CD8-positive, alpha-beta memory T cell (primary cell): Measurements from ENCODE around the gene C19orf25. TPM values are rescaled to one million over a fixed set of nuclear protein-coding genes. Genes with fewer than 3 reads are reported as not detected.
"Not testable (repeated sequence)": the region's sequence is repeated elsewhere in the genome, so short reads cannot be mapped to it uniquely, and the experiment has no call there.

Experiments
- CTCF ChIA-PET: fragments of 350-600 bp; sonication (Branson Sonifier 250); formaldehyde crosslinking; loops from one replicate; lab custom pipeline; 2021; ENCODE audit warnings: antibody characterized with exemption; lab: Charles Lee
- POLR2A ChIA-PET: fragments of 350-600 bp; sonication (Branson Sonifier 250); formaldehyde crosslinking; loops from one replicate; lab custom pipeline; 2021; ENCODE audit warnings: antibody characterized with exemption; lab: Charles Lee
- DNase-seq, 5 donors: peaks; one replicate each; pipeline versions ENCODE4 v3.0.0 to v3.0.0-alpha.2; 2020 to 2022; ENCODE audit warnings: mixed read lengths in 1 of 5
- H3K27ac ChIP-seq: one replicate; pipeline ENCODE4 v1.7.0; 2013; ENCODE audit warnings: low read depth, mild to moderate bottlenecking, low read length, moderate library complexity
- H3K27me3 ChIP-seq: 2 replicates; pipeline ENCODE4 v1.7.0; 2013; ENCODE audit warnings: low read length, mild to moderate bottlenecking; ENCODE audit not compliant: insufficient read depth, poor library complexity, severe bottlenecking
- H3K36me3 ChIP-seq: 2 replicates; pipeline ENCODE4 v1.7.0; 2013; ENCODE audit warnings: mild to moderate bottlenecking, low read length, moderate library complexity; ENCODE audit not compliant: insufficient read depth
- H3K4me1 ChIP-seq: 2 replicates; pipeline ENCODE4 v1.7.0; 2013; ENCODE audit warnings: mild to moderate bottlenecking, low read length, moderate library complexity; ENCODE audit not compliant: insufficient read depth
- H3K4me3 ChIP-seq: 2 replicates; pipeline ENCODE4 v1.7.0; 2013; ENCODE audit warnings: mild to moderate bottlenecking, low read length
- H3K9me3 ChIP-seq: 2 replicates; pipeline ENCODE4 v1.7.0; 2013; ENCODE audit warnings: mild to moderate bottlenecking, low read length
- H3K27ac Mint-ChIP-seq, 8 donors: one replicate each; pipeline ENCODE4 v1.8.0; 2020 to 2021; ENCODE audit warnings: mixed read lengths in 8 of 8, mild to moderate bottlenecking in 6 of 8, inconsistent platforms in 3 of 8, moderate library complexity in 3 of 8
- H3K27me3 Mint-ChIP-seq, 2 donors: one replicate each; pipeline ENCODE4 v1.8.0; 2020 to 2021; ENCODE audit warnings: mixed read lengths in 2 of 2, mild to moderate bottlenecking in 1 of 2, moderate library complexity in 1 of 2
- H3K36me3 Mint-ChIP-seq, 3 donors: one replicate each; pipeline ENCODE4 v1.8.0; 2020 to 2021; ENCODE audit warnings: mixed read lengths in 3 of 3, inconsistent platforms in 1 of 3, mild to moderate bottlenecking in 1 of 3
- H3K4me1 Mint-ChIP-seq, 3 donors: one replicate each; pipeline ENCODE4 v1.8.0; 2020 to 2021; ENCODE audit warnings: mixed read lengths in 3 of 3, inconsistent platforms in 1 of 3, mild to moderate bottlenecking in 1 of 3
- H3K4me3 Mint-ChIP-seq, 7 donors: one replicate each; pipeline ENCODE4 v1.8.0; 2020 to 2021; ENCODE audit warnings: mixed read lengths in 7 of 7, mild to moderate bottlenecking in 6 of 7, moderate library complexity in 4 of 7, inconsistent platforms in 2 of 7
- H3K9me3 Mint-ChIP-seq, 5 donors: one replicate each; pipeline ENCODE4 v1.8.0; 2020 to 2022; ENCODE audit warnings: mixed read lengths in 5 of 5, mild to moderate bottlenecking in 3 of 5, moderate library complexity in 2 of 5, inconsistent platforms in 1 of 5
- polyA plus RNA-seq: library from polyadenylated mRNA; unstranded; fragments of 300-500 nt; fragmentation: Illumina TruSeq; gene quantifications from one replicate; pipeline ENCODE4 v1.2.3, GENCODE V29; 2021
- total RNA-seq, 2 experiments: library from RNA; stranded (reverse); gene quantifications; one replicate each; pipeline ENCODE4 v1.2.3, GENCODE V29; 2021

C19orf25 gene
- total and polyA plus RNA-seq, 3 experiments from 2014 or later: 36.9 to 56.7 (median 41.4) TPM

DNA sequence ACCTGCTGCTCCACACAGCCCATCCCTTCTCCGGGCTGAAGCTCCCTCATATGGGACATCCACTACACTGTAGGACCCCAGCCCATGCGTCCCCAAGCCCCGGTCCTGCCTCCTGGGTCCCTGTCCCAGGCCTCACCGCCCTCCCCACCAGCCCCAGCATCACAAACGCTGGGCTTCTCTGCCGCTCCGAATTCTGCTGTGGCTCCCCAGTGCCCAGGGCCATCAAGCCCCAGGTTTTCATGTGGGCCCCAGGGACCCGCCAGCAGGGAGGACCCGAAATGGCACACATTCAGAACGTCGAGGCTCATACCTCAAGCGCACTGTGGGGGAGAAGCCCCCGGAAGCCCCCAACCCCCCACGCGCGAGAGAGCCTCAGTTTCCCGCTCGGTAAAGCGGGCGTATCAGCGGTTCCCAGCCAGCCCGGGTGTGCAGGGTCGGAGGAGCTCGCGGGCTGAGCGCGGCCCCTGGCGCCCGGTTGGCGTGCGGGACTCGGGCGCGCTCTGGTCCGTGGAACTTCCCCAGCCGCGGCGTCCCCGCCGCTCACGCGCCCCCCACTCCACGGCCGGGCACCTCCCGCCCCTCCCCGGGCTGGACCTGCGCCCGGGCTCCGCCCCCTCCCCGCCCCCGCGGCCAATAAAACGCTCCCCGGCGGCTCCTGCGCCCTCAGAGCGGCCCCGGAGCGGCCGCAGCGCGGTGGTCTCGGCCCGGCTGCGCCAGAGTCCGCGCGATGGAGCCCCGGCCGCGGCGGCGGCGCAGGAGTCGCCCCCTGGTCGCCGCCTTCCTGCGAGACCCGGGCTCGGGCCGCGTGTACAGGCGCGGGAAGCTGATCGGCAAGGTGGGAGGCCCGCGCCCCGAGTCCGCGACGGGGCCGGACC lies 44.6 kb upstream of the C19orf25 start, which contains the start of gene PLK5:
Gene PLK5 (plus strand): TSS at position 666 of the 875 bp plus-strand sequence. CDS start 2,920 bp downstream, outside the sequence.
- H3K4me3 ChIP-seq: no peak within 1 kb of the TSS
- H3K4me3 Mint-ChIP-seq: peak within 1 kb of the TSS in 5 of 7 donors; percentile 1 to 63 (median 40)
- CTCF ChIA-PET: no interaction called here
- H3K27ac ChIP-seq: no peak within 1 kb of the TSS
- H3K36me3 Mint-ChIP-seq: no peaks in the 10 kb centered on the region
- peaks cover 35 to 39% of the 10 kb centered on the region in 2 donors for H3K27me3 Mint-ChIP-seq
- H3K27me3 ChIP-seq: peaks cover 8% of the 10 kb centered on the region
- H3K4me1 Mint-ChIP-seq: peaks cover 6 to 9% (median 6%) of the 10 kb centered on the region in 3 donors
- no peak for DNase-seq
- peaks cover 0 to 4% (median 0%) of the 10 kb centered on the region in 5 donors for H3K9me3 Mint-ChIP-seq
- no peaks in the 10 kb centered on the region for H3K9me3 ChIP-seq
- H3K4me1 ChIP-seq: no peaks in the 10 kb centered on the region
- no peaks in the 10 kb centered on the region for H3K36me3 ChIP-seq
- POLR2A ChIA-PET: no interaction called here
- H3K27ac Mint-ChIP-seq: peak within 1 kb of the TSS in 1 of 8 donors; percentile 10

GRCh38 chr19:1522838-1523237 lies 43.8 kb upstream of the C19orf25 start:
- no peak overlapping the region for H3K4me3 Mint-ChIP-seq
- H3K27me3 ChIP-seq: peaks cover 8% of the 10 kb centered on the region
- peaks cover 35 to 39% of the 10 kb centered on the region in 2 donors for H3K27me3 Mint-ChIP-seq
- no peaks in the 10 kb centered on the region for H3K4me1 ChIP-seq
- H3K27ac Mint-ChIP-seq: no peak overlapping the region
- no peaks in the 10 kb centered on the region for H3K36me3 Mint-ChIP-seq
- no peak for DNase-seq
- H3K9me3 ChIP-seq: no peaks in the 10 kb centered on the region
- peaks cover 0 to 4% (median 0%) of the 10 kb centered on the region in 5 donors for H3K9me3 Mint-ChIP-seq
- ChIA-PET CTCF (no interaction called here), POLR2A (no interaction called here)
- no peaks in the 10 kb centered on the region for H3K36me3 ChIP-seq
- no peak overlapping the region for H3K4me3 ChIP-seq
- H3K27ac ChIP-seq: no peak overlapping the region
- H3K4me1 Mint-ChIP-seq: peaks cover 6 to 9% (median 6%) of the 10 kb centered on the region in 3 donors

DNA sequence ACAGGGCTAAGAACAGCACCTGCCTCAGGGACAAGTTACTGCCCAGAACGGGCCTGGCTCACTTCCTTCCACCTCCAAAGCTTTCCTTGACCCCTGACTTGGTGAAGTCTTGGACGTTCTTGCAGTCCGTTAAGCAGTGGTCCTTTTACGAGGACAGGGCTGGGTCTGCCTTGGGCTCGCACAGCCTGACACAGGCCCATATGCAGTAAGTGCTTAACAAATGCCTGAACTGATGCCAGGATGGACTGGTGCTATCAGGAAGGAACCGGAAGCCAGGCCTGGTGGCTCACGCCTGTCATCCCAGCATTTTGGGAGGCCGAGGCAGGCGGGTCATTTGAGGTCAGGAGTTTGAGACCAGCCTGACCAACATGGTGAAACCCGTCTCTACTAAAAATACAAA lies 43.0 kb upstream of the C19orf25 start:
- H3K4me3 Mint-ChIP-seq: no peak overlapping the region
- CTCF ChIA-PET: no interaction called here

DNA sequence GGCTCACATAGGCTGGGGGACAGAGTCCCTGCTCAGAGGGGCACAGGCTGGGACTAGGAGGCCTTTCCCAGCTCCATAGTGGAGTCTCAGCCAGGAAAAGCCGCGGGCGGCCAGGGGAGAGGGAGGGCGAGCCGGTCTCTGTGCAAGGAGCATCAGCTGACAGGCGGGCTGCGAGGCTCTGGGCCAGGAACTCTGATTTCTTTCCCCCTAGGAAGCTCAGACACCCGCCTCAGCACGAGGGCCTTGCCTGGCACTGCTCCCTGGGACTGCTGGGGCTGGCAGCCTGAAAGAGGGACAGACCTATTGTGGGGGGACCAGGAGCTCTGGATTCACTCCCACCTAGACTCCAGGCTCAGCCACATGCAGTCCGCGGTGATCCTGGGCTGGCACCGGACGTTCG lies 42.6 kb upstream of the C19orf25 start:
- Mint-ChIP-seq H3K27me3 (peaks cover 25 to 28% of the 10 kb centered on the region in 2 donors), H3K36me3 (no peaks in the 10 kb centered on the region), H3K4me3 (no peak overlapping the region), H3K27ac (no peak overlapping the region), H3K4me1 (peaks cover 6 to 9% (median 6%) of the 10 kb centered on the region in 3 donors), H3K9me3 (peaks cover 0 to 4% (median 0%) of the 10 kb centered on the region in 5 donors)
- CTCF ChIA-PET: no interaction called here
- no peak for DNase-seq
- no peaks in the 10 kb centered on the region for H3K4me1 ChIP-seq
- peaks cover 8% of the 10 kb centered on the region for H3K27me3 ChIP-seq
- POLR2A ChIA-PET: no interaction called here
- H3K9me3 ChIP-seq: no peaks in the 10 kb centered on the region
- H3K4me3 ChIP-seq: no peak overlapping the region
- H3K27ac ChIP-seq: no peak overlapping the region
- no peaks in the 10 kb centered on the region for H3K36me3 ChIP-seq

More for the DNA sequence above, 43.0 kb upstream of the C19orf25 start:
- Mint-ChIP-seq H3K36me3 (no peaks in the 10 kb centered on the region), H3K27ac (no peak overlapping the region), H3K9me3 (peaks cover 0 to 4% (median 0%) of the 10 kb centered on the region in 5 donors), H3K4me1 (peaks cover 6 to 9% (median 6%) of the 10 kb centered on the region in 3 donors), H3K27me3 (peaks cover 28 to 32% of the 10 kb centered on the region in 2 donors)
- POLR2A ChIA-PET: no interaction called here
- H3K4me1 ChIP-seq: no peaks in the 10 kb centered on the region
- no peaks in the 10 kb centered on the region for H3K36me3 ChIP-seq
- DNase-seq: no peak
- peaks cover 8% of the 10 kb centered on the region for H3K27me3 ChIP-seq
- H3K27ac ChIP-seq: no peak overlapping the region
- H3K9me3 ChIP-seq: no peaks in the 10 kb centered on the region
- no peak overlapping the region for H3K4me3 ChIP-seq

DNA sequence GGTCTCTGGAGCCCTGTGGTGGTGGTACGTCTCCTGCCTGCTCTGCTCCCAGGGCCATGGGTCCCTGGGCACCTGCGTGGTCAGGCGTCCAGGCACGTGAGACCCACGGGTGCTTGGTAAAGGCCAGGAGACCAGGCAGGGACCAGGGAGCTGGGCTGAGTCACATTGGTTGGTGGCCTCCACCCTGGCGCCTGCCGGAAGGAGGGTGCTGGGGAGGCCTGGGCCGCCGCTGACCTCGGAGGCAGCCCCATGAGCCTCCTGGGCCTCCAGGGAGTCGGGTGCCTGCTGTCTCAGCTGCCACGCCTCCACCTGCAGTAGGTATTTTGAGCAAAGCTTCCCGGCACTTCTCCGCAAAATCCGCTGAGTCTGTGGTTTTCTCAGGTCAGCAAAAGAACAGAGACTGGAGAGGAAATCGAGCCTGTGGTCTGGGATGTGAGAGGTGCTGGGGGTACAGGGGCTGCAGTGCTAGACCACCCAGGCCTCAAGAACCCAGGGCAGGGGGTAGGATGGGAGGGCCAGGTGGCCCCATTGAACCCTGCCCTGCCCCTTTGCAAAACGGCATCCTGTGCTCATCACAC lies 41.3 kb upstream of the C19orf25 start:
- Mint-ChIP-seq H3K36me3 (no peaks in the 10 kb centered on the region), H3K4me3 (no peak overlapping the region), H3K27me3 (peaks cover 17 to 21% of the 10 kb centered on the region in 2 donors), H3K4me1 (peaks cover 6 to 9% (median 6%) of the 10 kb centered on the region in 3 donors), H3K9me3 (peaks cover 0 to 2% (median 0%) of the 10 kb centered on the region in 5 donors), H3K27ac (no peak overlapping the region)
- Histone ChIP-seq H3K36me3 (no peaks in the 10 kb centered on the region), H3K4me1 (no peaks in the 10 kb centered on the region), H3K27ac (no peak overlapping the region), H3K27me3 (peaks cover 8% of the 10 kb centered on the region), H3K4me3 (no peak overlapping the region), H3K9me3 (no peaks in the 10 kb centered on the region)
- CTCF ChIA-PET: no interaction called here
- DNase-seq: no peak
- POLR2A ChIA-PET: no interaction called here

GRCh38 chr19:1519802-1520201 lies 40.8 kb upstream of the C19orf25 start:
- H3K36me3 Mint-ChIP-seq, H3K4me1 ChIP-seq, DNase-seq, H3K27me3 ChIP-seq, H3K4me3 ChIP-seq, H3K9me3 Mint-ChIP-seq, POLR2A ChIA-PET, CTCF ChIA-PET, H3K36me3 ChIP-seq, H3K27ac ChIP-seq, H3K4me1 Mint-ChIP-seq, H3K9me3 ChIP-seq, H3K27ac Mint-ChIP-seq, H3K4me3 Mint-ChIP-seq: not testable (repeated sequence)
- H3K27me3 Mint-ChIP-seq: peaks cover 15 to 21% of the 10 kb centered on the region in 2 donors

GRCh38 chr19:1518471-1518870 lies 39.5 kb upstream of the C19orf25 start:
- H3K27me3 Mint-ChIP-seq: peaks cover 14 to 16% of the 10 kb centered on the region in 2 donors
- H3K36me3 Mint-ChIP-seq: no peaks in the 10 kb centered on the region
- H3K27me3 ChIP-seq: no peaks in the 10 kb centered on the region
- H3K27ac Mint-ChIP-seq: no peak overlapping the region
- DNase-seq: no peak
- no peaks in the 10 kb centered on the region for H3K36me3 ChIP-seq
- no peaks in the 10 kb centered on the region for H3K4me1 ChIP-seq
- no peaks in the 10 kb centered on the region for H3K4me1 Mint-ChIP-seq
- no peak overlapping the region for H3K27ac ChIP-seq
- ChIA-PET CTCF (interaction anchor here (1.6 kb wide), 1 partner anchor 154 kb away, joined by 4 read pairs; no protein-coding TSS in a partner anchor), POLR2A (no interaction called here)
- H3K9me3 ChIP-seq: no peaks in the 10 kb centered on the region
- no peak overlapping the region for H3K4me3 ChIP-seq
- H3K4me3 Mint-ChIP-seq: no peak overlapping the region
- no peaks in the 10 kb centered on the region for H3K9me3 Mint-ChIP-seq

GRCh38 chr19:1516395-1516753 lies 37.4 kb upstream of the C19orf25 start:
- Histone ChIP-seq H3K4me3 (no peak overlapping the region), H3K4me1 (peaks cover 9% of the 10 kb centered on the region), H3K27me3 (no peaks in the 10 kb centered on the region), H3K27ac (no peak overlapping the region), H3K9me3 (no peaks in the 10 kb centered on the region), H3K36me3 (no peaks in the 10 kb centered on the region)
- Mint-ChIP-seq H3K27me3 (peaks cover 7 to 10% of the 10 kb centered on the region in 2 donors), H3K36me3 (no peaks in the 10 kb centered on the region), H3K4me1 (peaks cover 0 to 4% (median 4%) of the 10 kb centered on the region in 3 donors), H3K4me3 (peak overlapping the region in 1 of 7 donors; percentile 52), H3K9me3 (no peaks in the 10 kb centered on the region), H3K27ac (no peak overlapping the region)
- no peak for DNase-seq
- ChIA-PET POLR2A (no interaction called here), CTCF (no interaction called here)
